ENCODE results near the gene GBA3.

GBA3 gene

GRCh38 chr4:22824091-22824490, 131.4 kb downstream of the GBA3 start:
- DNase-seq (ENCODE audit: low read depth) = no peak
- no peak overlapping the region for H3K4me3 ChIP-seq (ENCODE audit: low read depth, low read length)
- TF ChIP-seq CTCF (IDR thresholded peaks at IDR 0.05; ENCODE audit: low read depth, low read length, missing control alignments) = no peak

- no peak for TF ChIP-seq CTCF (IDR thresholded peaks at IDR 0.05; ENCODE audit: low read depth, low read length, missing control alignments)
- H3K4me3 ChIP-seq (ENCODE audit: low read depth, low read length) = no peak overlapping the region
- no peak for DNase-seq (ENCODE audit: low read depth)
These were observed 149.8 kb downstream of the GBA3 start for GRCh38 chr4:22842360-22843018.

GRCh38 chr4:22848332-22848731, 155.6 kb downstream of the GBA3 start:
- H3K4me3 ChIP-seq (ENCODE audit: low read depth, low read length) = no peak overlapping the region
- DNase-seq (ENCODE audit: low read depth) = no peak
- TF ChIP-seq CTCF (IDR thresholded peaks at IDR 0.05; ENCODE audit: low read depth, low read length, missing control alignments) = no peak

GRCh38 chr4:22850055-22850454, 157.3 kb downstream of the GBA3 start:
- no peak overlapping the region for H3K4me3 ChIP-seq (ENCODE audit: low read depth, low read length)
- TF ChIP-seq CTCF (IDR thresholded peaks at IDR 0.05; ENCODE audit: low read depth, low read length, missing control alignments) = no peak
- no peak for DNase-seq (ENCODE audit: low read depth)

GRCh38 chr4:22850630-22851029, 157.9 kb downstream of the GBA3 start:
- DNase-seq (ENCODE audit: low read depth) = no peak
- no peak overlapping the region for H3K4me3 ChIP-seq (ENCODE audit: low read depth, low read length)
- no peak for TF ChIP-seq CTCF (IDR thresholded peaks at IDR 0.05; ENCODE audit: low read depth, low read length, missing control alignments)

GRCh38 chr4:22857411-22857810, 164.7 kb downstream of the GBA3 start:
- TF ChIP-seq CTCF (IDR thresholded peaks at IDR 0.05; ENCODE audit: low read depth, low read length, missing control alignments) = no peak
- DNase-seq (ENCODE audit: low read depth) = no peak
- no peak overlapping the region for H3K4me3 ChIP-seq (ENCODE audit: low read depth, low read length)

GRCh38 chr4:22859318-22859717, 166.6 kb downstream of the GBA3 start:
- no peak for DNase-seq (ENCODE audit: low read depth)
- no peak overlapping the region for H3K4me3 ChIP-seq (ENCODE audit: low read depth, low read length)
- no peak for TF ChIP-seq CTCF (IDR thresholded peaks at IDR 0.05; ENCODE audit: low read depth, low read length, missing control alignments)

All from GM12864 (cell line).